LNCAP (cell line): ENCODE data around the gene SIGLEC10.

Source experiments
- CTCF ChIP-seq: fragments of 450-650 bp; IDR thresholded peaks from 2 replicates; pipeline ENCODE4 v1.5.1; 2017; ENCODE audit warnings: mild to moderate bottlenecking

Gene SIGLEC10

GRCh38 chr19:51368366-51369282 lies 48.8 kb downstream of the SIGLEC10 start, which contains the start of gene CLDND2:
CLDND2 (minus strand) TSS chr19:51369003; CDS start chr19:51368577, 426 bp downstream.
- TF ChIP-seq CTCF = no peak

- TF ChIP-seq CTCF = no peak
Measured at GRCh38 chr19:51367565-51368365, 49.7 kb downstream of the SIGLEC10 start.

GRCh38 chr19:51367255-51367564 lies 50.2 kb downstream of the SIGLEC10 start:
- TF ChIP-seq CTCF = no peak

GRCh38 chr19:51366389-51367254 lies 50.8 kb downstream of the SIGLEC10 start:
- TF ChIP-seq CTCF = no peak

GRCh38 chr19:51365965-51366388 lies 51.5 kb downstream of the SIGLEC10 start, which contains the start of gene ETFB:
ETFB (minus strand) TSS chr19:51366388; CDS start chr19:51366326, 62 bp downstream.
- TF ChIP-seq CTCF = no peak

GRCh38 chr19:51365211-51365964 lies 52.1 kb downstream of the SIGLEC10 start:
- TF ChIP-seq CTCF = no peak; the same call in 1 of the 2 replicates
